WERI-Rb-1 (cell line): Measurements from ENCODE around the gene TPT1.

Source experiments
- DNase-seq: peaks from one replicate; pipeline ENCODE4 v3.0.0-alpha.2; 2020
- H3K27ac ChIP-seq: fragments of 250-450 bp; sonication (Bioruptor Pico); 2 replicates; pipeline ENCODE4 v1.5.1; 2020; ENCODE audit warnings: mild to moderate bottlenecking, moderate library complexity
- H3K27me3 ChIP-seq: fragments of 250-450 bp; sonication (Bioruptor Pico); 2 replicates; pipeline ENCODE4 v1.5.1; 2021; ENCODE audit warnings: mild to moderate bottlenecking, low read depth, moderate library complexity; ENCODE audit not compliant: insufficient read depth, severe bottlenecking
- H3K36me3 ChIP-seq: fragments of 250-450 bp; sonication (Bioruptor Pico); 2 replicates; pipeline ENCODE4 v1.5.1; 2020; ENCODE audit warnings: mild to moderate bottlenecking, moderate library complexity
- H3K4me3 ChIP-seq: 2 replicates; pipeline ENCODE4 v1.5.1; 2011; ENCODE audit warnings: low read depth, mild to moderate bottlenecking, control low read depth, low read length
- H3K9me3 ChIP-seq: fragments of 250-450 bp; sonication (Bioruptor Pico); 2 replicates; pipeline ENCODE4 v1.5.1; 2021; ENCODE audit warnings: mild to moderate bottlenecking, moderate library complexity; ENCODE audit not compliant: severe bottlenecking
- TF ChIP-seq, protein P1 (sequence below): IDR thresholded peaks from 2 replicates; pipeline ENCODE4 v1.5.1; 2011; ENCODE audit warnings: low read depth, mild to moderate bottlenecking, control low read depth, inconsistent platforms, low read length

TPT1 gene

GRCh38 chr13:45341799-45342500 is 967 bp upstream of the TPT1 start:
- Histone ChIP-seq H3K36me3 (peaks cover 39% of the 10 kb centered on the region), H3K4me3 (peak overlapping the region; percentile 63), H3K27me3 (no peaks in the 10 kb centered on the region), H3K9me3 (no peaks in the 10 kb centered on the region), H3K27ac (peak overlapping the region; percentile 65)
- DNase-seq: no peak
- TF ChIP-seq, protein P1, sequence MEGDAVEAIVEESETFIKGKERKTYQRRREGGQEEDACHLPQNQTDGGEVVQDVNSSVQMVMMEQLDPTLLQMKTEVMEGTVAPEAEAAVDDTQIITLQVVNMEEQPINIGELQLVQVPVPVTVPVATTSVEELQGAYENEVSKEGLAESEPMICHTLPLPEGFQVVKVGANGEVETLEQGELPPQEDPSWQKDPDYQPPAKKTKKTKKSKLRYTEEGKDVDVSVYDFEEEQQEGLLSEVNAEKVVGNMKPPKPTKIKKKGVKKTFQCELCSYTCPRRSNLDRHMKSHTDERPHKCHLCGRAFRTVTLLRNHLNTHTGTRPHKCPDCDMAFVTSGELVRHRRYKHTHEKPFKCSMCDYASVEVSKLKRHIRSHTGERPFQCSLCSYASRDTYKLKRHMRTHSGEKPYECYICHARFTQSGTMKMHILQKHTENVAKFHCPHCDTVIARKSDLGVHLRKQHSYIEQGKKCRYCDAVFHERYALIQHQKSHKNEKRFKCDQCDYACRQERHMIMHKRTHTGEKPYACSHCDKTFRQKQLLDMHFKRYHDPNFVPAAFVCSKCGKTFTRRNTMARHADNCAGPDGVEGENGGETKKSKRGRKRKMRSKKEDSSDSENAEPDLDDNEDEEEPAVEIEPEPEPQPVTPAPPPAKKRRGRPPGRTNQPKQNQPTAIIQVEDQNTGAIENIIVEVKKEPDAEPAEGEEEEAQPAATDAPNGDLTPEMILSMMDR: no peak

GRCh38 chr13:45340422-45341033 is 455 bp downstream of the TPT1 start:
- peak overlapping the region; percentile 97 for H3K27ac ChIP-seq
- peaks cover 53% of the 10 kb centered on the region for H3K36me3 ChIP-seq
- no peaks in the 10 kb centered on the region for H3K27me3 ChIP-seq
- peak overlapping the region; percentile 90 for H3K4me3 ChIP-seq
- peak; percentile 89 for DNase-seq
- TF ChIP-seq, protein P1: peak; percentile 51
- H3K9me3 ChIP-seq: no peaks in the 10 kb centered on the region

DNA sequence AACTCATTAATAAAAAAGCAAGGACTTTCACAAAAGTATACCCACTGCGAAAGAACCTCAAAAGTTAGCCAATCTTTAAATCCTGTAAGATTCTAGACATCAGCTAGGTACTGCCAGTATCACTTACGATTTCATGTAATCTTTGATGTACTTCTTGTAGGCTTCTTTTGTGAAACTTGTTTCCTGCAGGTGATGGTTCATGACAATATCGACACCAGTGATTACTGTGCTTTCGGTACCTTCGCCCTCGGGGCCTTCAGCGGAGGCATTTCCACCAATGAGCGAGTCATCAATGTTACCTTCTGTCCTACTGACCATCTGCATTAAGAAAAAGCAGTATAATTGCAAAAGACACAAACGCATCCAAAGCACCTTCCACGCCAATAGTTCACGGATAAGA is 1.1 kb downstream of the TPT1 start:
- H3K27me3 ChIP-seq: no peaks in the 10 kb centered on the region
- TF ChIP-seq, protein P1: no peak
- DNase-seq: no peak
- no peaks in the 10 kb centered on the region for H3K9me3 ChIP-seq
- H3K36me3 ChIP-seq: peaks cover 59% of the 10 kb centered on the region
- peak overlapping the region; percentile 90 for H3K4me3 ChIP-seq
- peak overlapping the region; percentile 97 for H3K27ac ChIP-seq

- no peak overlapping the region for H3K4me3 ChIP-seq
- TF ChIP-seq, protein P1: no peak
- H3K36me3 ChIP-seq: peaks cover 59% of the 10 kb centered on the region
- no peaks in the 10 kb centered on the region for H3K27me3 ChIP-seq
- no peak for DNase-seq
- no peak overlapping the region for H3K27ac ChIP-seq
- H3K9me3 ChIP-seq: no peaks in the 10 kb centered on the region
Observed at GRCh38 chr13:45339399-45339798, 1.6 kb downstream of the TPT1 start.

DNA sequence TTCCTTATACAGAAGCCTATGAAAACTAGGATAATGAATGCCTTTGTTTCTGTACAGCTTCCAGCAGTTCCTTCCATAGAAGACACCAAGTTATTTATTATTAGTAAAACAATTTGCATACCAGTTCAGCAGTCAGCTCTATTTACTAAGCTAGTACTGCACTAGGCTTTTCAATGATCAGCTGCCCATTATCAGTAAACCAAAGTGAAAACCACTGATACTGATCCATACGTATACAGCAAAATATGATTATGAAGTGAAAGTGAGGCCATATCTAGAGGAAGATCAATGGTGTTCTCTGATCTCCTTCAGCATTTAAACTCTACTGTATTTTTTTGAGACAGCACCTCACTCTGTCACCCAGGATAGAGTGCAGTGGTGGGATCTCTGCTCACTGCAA is 3.2 kb downstream of the TPT1 start:
- no peak for DNase-seq
- Histone ChIP-seq H3K27ac (no peak overlapping the region), H3K4me3 (no peak overlapping the region), H3K36me3 (peaks cover 59% of the 10 kb centered on the region), H3K27me3 (no peaks in the 10 kb centered on the region), H3K9me3 (no peaks in the 10 kb centered on the region)
- TF ChIP-seq, protein P1: no peak
